Measurements from ENCODE around the gene NR1H2.

NR1H2 gene

GRCh38 chr19:50427318-50427925 lies 51.2 kb downstream of the NR1H2 start:
- no peak for DNase-seq

- peak in 1 of 2 donors; percentile 32 for DNase-seq
Measured at GRCh38 chr19:50427997-50428425, 51.8 kb downstream of the NR1H2 start.

GRCh38 chr19:50428772-50429463 lies 52.7 kb downstream of the NR1H2 start:
- DNase-seq = no peak

- no peak for DNase-seq
Measured at GRCh38 chr19:50430888-50431342, 54.7 kb downstream of the NR1H2 start.

- peak; percentile 82 to 92 for DNase-seq
Measured at GRCh38 chr19:50431343-50432220, 55.3 kb downstream of the NR1H2 start.

- no peak for DNase-seq
Measured at GRCh38 chr19:50432221-50433028, 56.2 kb downstream of the NR1H2 start, which contains the start of gene MYBPC2. MYBPC2 (plus strand) TSS chr19:50432892; CDS start chr19:50432954, 62 bp downstream.

Measured in activated CD4-positive, alpha-beta T cell treated with anti-CD3 and anti-CD28 coated beads for 4 hours (primary cell).